ENCODE results near the gene CD63.

Gene CD63

DNA sequence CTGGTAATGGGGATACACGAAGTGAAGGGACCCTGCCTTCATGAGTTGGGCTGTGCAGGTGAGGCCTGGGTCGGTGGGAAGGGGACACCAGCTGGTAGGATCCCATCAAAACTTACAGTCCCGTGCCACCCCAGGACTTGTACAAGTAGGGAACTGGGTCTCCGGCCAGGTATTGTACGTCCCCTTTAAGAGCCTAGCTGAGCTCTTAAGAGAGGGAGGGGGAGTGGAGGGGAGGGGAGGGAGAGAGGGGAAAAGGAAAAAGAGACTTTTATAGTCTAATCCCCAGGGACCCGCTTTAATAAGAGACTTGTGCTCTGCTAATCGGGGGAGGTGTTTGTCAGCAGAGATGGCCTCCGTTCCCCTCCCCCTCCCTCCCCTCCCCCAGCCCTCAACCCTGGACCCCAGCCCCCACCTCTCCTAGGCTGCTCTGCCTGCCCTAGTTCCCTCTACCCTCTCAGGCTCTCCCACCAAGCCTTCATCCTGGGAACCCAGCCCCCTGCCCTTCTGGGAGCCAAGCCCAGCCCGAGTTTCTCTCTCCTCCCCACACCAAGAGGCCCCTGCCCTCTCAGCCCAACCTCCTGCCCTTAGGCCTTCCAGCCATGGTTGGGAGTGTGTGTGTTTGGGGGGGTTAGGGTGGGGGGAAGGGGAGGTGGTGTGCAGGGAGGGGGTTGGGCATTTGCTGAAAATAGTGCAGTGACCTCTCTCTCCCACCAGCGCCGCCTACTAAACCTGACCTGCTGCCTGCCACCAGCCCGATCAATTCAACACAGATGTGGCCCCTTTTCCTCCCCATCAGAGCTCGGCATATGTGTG, 16.8 kb upstream of the CD63 start:
- DNase-seq (ENCODE audit: low read depth), result peak; percentile 50
- peak overlapping the region; percentile 30 for H3K4me3 ChIP-seq (replicated peaks; ENCODE audit: low read depth, low read length)

DNA sequence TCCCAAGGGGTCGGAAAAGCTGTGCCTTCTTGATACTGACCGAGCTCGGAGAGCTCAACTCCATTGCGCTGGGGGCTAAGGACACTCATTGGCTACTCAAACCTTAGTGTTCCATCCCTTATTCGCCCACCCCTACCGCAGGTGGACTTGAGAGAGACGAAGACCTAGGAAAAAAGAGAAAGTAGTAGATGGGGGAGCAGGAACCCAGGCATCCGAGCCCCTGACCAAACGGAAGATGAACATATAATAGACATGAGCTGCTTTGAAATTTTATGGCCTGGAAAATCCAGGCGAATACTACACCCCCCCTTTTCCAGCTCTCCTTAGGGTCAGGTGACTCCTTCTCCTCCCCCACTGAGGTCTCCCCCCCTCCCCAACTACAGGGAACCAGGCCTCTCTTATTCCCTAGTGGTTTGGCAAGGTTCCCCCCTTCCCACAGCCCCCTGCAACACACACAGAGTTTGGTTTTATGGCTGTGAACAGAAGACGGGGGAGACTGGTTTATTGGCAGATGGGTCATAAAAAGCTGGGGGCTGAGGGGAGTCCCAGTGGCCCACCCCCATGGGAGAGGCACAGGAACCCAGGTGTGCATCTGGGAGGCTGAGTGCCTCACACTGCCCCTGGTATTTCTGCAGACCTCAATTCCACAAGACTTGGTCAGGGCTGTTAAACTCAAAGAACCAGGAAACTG, 15.7 kb upstream of the CD63 start:
- peak overlapping the region; percentile 69 for H3K4me3 ChIP-seq (replicated peaks; ENCODE audit: low read depth, low read length)
- DNase-seq (ENCODE audit: low read depth), result no peak

More for the DNA sequence above, 16.8 kb upstream of the CD63 start:
- TF ChIP-seq, protein P1, sequence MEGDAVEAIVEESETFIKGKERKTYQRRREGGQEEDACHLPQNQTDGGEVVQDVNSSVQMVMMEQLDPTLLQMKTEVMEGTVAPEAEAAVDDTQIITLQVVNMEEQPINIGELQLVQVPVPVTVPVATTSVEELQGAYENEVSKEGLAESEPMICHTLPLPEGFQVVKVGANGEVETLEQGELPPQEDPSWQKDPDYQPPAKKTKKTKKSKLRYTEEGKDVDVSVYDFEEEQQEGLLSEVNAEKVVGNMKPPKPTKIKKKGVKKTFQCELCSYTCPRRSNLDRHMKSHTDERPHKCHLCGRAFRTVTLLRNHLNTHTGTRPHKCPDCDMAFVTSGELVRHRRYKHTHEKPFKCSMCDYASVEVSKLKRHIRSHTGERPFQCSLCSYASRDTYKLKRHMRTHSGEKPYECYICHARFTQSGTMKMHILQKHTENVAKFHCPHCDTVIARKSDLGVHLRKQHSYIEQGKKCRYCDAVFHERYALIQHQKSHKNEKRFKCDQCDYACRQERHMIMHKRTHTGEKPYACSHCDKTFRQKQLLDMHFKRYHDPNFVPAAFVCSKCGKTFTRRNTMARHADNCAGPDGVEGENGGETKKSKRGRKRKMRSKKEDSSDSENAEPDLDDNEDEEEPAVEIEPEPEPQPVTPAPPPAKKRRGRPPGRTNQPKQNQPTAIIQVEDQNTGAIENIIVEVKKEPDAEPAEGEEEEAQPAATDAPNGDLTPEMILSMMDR (IDR thresholded peaks at IDR 0.05; ENCODE audit: low read length, missing control alignments), result no peak

DNA sequence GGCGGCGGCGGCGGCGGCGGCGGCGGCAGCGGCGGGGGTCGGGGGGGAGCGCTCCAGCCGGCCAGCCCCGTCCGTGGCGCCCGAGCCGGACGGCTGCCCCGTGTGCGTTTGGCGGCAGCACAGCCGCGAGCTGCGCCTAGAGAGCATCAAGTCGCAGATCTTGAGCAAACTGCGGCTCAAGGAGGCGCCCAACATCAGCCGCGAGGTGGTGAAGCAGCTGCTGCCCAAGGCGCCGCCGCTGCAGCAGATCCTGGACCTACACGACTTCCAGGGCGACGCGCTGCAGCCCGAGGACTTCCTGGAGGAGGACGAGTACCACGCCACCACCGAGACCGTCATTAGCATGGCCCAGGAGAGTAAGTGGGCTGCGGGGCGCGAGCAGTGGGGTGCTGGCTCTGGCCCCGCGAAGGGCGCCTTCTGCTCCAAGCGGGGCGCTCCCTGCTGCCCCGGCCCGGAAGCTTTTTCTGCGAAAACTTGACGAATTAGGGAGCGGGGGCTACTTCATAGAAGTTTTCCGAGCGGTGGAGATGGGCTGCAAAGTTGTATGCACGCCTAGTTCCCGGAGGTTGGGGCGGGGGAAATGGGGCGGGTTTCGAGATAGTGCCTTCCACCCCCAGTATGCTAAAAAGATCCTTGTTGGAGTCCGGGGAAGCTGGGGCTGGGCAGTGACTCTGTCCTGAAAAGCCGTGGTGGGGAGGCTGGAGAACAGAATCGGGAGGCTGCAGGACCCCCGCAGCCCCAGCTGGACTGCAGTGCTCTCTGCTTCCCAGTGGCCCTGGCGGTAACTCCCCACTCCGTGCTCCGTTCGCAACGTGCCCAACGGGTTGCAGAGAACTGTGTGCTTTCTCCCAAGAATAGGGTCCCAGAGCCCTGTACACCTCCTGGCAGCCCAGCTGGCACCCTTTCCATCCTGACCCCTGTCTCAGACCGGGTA, 14.9 kb upstream of the CD63 start:
- peak overlapping the region; percentile 69 for H3K4me3 ChIP-seq (replicated peaks; ENCODE audit: low read depth, low read length)
- peak; percentile 74 for DNase-seq (ENCODE audit: low read depth)
- TF ChIP-seq, protein P1 (IDR thresholded peaks at IDR 0.05; ENCODE audit: low read length, missing control alignments), result peak; percentile 5

More for the DNA sequence above, 15.7 kb upstream of the CD63 start:
- TF ChIP-seq, protein P1 (IDR thresholded peaks at IDR 0.05; ENCODE audit: low read length, missing control alignments), result no peak

DNA sequence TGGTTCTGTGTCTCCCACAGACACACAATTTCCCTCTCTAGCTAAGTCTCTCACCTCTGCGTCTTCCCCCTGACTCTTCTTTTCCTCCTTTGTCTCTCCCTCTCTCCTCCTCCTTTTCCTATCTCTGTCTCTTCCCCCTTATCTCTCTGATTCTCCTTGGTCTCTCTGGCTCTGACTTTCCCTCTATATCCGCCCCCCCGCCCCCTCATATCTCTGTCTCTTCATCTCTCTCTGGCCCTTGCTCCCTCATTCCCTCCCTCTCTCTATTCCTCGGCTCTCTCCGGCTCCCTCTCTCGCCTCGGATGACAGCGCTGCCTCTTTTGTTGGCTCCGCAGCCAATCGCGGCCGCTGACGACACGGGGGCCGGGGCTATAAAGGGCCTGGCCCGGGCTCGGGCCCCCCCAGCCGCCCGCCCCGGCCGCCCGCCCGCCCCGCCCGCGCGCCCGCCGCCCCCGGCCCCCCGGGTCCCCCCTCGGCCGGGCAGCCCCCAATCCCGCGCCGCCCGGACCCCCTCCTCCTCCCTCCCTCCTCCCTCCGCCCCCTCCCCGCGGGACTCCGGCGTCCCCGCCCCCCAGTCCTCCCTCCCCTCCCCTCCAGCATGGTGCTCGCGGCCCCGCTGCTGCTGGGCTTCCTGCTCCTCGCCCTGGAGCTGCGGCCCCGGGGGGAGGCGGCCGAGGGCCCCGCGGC, 14.1 kb upstream of the CD63 start, which contains the start of gene GDF11:
Gene GDF11, plus strand, starts transcription at position 404 of the 687 bp plus-strand sequence. Its CDS starts 195 bp downstream, at position 599.
- peak; percentile 75 for DNase-seq (ENCODE audit: low read depth)
- TF ChIP-seq, protein P1 (IDR thresholded peaks at IDR 0.05; ENCODE audit: low read length, missing control alignments), result no peak

DNA sequence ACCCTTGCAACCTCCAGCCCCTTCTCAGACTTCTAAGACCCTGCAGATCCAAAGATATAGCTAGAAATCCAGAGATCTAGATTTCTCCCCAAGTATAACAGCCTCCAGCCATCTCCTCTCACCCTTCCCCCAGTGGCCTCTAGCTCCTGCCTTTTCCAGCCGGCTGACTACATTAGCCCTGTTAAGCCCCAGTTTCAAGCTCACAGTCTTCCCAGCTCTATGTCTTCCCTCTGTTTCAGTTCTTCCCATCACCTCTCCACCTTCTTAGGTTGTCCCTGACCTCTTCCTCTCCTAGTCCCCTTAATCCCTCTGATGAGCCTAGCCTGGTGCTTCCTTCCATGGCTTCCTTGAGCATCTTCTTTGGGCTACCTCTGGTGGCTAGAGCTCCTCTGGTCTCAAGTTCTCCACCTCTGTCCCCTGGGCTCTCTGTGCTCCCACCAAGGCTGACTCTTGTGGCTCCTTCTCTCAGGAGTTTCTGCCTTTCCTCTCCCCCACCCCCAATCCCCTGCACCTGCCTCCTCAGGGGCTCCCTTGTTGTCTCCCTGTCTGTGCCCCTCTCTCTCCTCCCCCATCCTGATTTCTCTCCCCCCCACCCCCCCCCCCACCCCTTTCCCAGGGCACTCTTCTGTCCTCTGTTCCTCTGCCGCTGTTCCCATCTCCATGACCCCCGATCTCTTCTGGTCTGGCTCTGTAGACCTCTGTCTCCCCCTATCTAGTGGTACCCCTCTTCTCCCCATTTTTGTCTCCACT, 13.3 kb upstream of the CD63 start:
- peak overlapping the region; percentile 46 for H3K4me3 ChIP-seq (replicated peaks; ENCODE audit: low read depth, low read length)
- no peak for DNase-seq (ENCODE audit: low read depth)
- TF ChIP-seq, protein P1 (IDR thresholded peaks at IDR 0.05; ENCODE audit: low read length, missing control alignments), result no peak

More for the DNA sequence above, 14.1 kb upstream of the CD63 start, which contains the start of gene GDF11:
- peak within 1 kb of the TSS; percentile 69 for H3K4me3 ChIP-seq (replicated peaks; ENCODE audit: low read depth, low read length)
